Liver (tissue), 9 donors: ENCODE data around the gene FOXF2. TPM values are rescaled to one million over a fixed set of nuclear protein-coding genes. Genes with fewer than 3 reads are reported as not detected.

Experiments used
- DNase-seq: peaks from one replicate; pipeline ENCODE4 v3.0.0-alpha.2; 2017; ENCODE audit warnings: low spot score
- H3K27ac ChIP-seq, 2 donors: one replicate each; pipeline ENCODE4 v1.7.0; 2013; ENCODE audit warnings: inconsistent platforms in 2 of 2, low read length in 2 of 2, control low read depth in 1 of 2, low read depth in 1 of 2, mild to moderate bottlenecking in 1 of 2
- H3K27me3 ChIP-seq, 4 donors: one replicate each; pipeline versions ENCODE4 v1.6.1 to v1.7.0; 2013; ENCODE audit warnings: low read length in 3 of 4, inconsistent platforms in 1 of 4, mild to moderate bottlenecking in 1 of 4, moderate library complexity in 1 of 4; ENCODE audit not compliant: control insufficient read depth in 4 of 4, insufficient read depth in 4 of 4
- H3K36me3 ChIP-seq, 4 donors: one replicate each; pipeline versions ENCODE4 v1.6.1 to v1.7.0; 2013; ENCODE audit warnings: low read length in 3 of 4, mild to moderate bottlenecking in 3 of 4, low read depth in 1 of 4, moderate library complexity in 1 of 4; ENCODE audit not compliant: control insufficient read depth in 4 of 4, insufficient read depth in 3 of 4
- H3K4me1 ChIP-seq, 4 donors: one replicate each; pipeline versions ENCODE4 v1.6.1 to v1.7.0; 2013; ENCODE audit warnings: low read length in 3 of 4, mild to moderate bottlenecking in 3 of 4, moderate library complexity in 1 of 4; ENCODE audit not compliant: control insufficient read depth in 4 of 4, insufficient read depth in 4 of 4
- H3K4me3 ChIP-seq, 3 donors: one replicate each; pipeline versions ENCODE4 v1.6.1 to v1.7.0; 2013; ENCODE audit warnings: low read length in 3 of 3, control low read depth in 1 of 3, low read depth in 1 of 3, mild to moderate bottlenecking in 1 of 3
- H3K9ac ChIP-seq, 2 donors: one replicate each; pipeline ENCODE4 v1.7.0; 2013; ENCODE audit warnings: low read length in 2 of 2, mild to moderate bottlenecking in 2 of 2, moderate library complexity in 2 of 2, control low read depth in 1 of 2, low read depth in 1 of 2
- H3K9me3 ChIP-seq, 4 donors: one replicate each; pipeline versions ENCODE4 v1.6.1 to v1.7.0; 2013; ENCODE audit warnings: low read length in 3 of 4; ENCODE audit not compliant: control insufficient read depth in 4 of 4
- ATF3 ChIP-seq: IDR thresholded peaks from 2 replicates; pipeline ENCODE4 v1.6.1; 2016; ENCODE audit warnings: antibody characterized with exemption
- CTCF ChIP-seq: fragments of 150-350 bp; IDR thresholded peaks from 2 replicates; pipeline ENCODE4 v1.5.1; 2017; ENCODE audit warnings: improper control_type of control experiment, low read depth, low read length; ENCODE audit not compliant: missing input control
- EGR1 ChIP-seq, 2 donors: IDR thresholded peaks; 2 replicates each; pipeline ENCODE4 v1.6.1; 2016 to 2018; ENCODE audit warnings: antibody characterized with exemption in 2 of 2, low read depth in 2 of 2
- FOXA1 ChIP-seq: IDR thresholded peaks from 2 replicates; pipeline ENCODE4 v1.6.1; 2016; ENCODE audit warnings: antibody characterized with exemption
- FOXA2 ChIP-seq: IDR thresholded peaks from 2 replicates; pipeline ENCODE4 v1.6.1; 2016; ENCODE audit warnings: antibody characterized with exemption
- GABPA ChIP-seq, 2 donors: IDR thresholded peaks in 1 of 2; conservative IDR thresholded peaks in 1 of 2; 2 replicates each; pipeline ENCODE4 v1.6.1; 2016; ENCODE audit warnings: antibody characterized with exemption in 2 of 2, mild to moderate bottlenecking in 1 of 2, moderate library complexity in 1 of 2
- HNF4A ChIP-seq, 2 donors: conservative IDR thresholded peaks; 2 replicates each; pipeline ENCODE4 v1.6.1; 2016; ENCODE audit warnings: antibody characterized with exemption in 2 of 2, mild to moderate bottlenecking in 2 of 2
- HNF4G ChIP-seq: IDR thresholded peaks from 2 replicates; pipeline ENCODE4 v1.6.1; 2016; ENCODE audit warnings: antibody characterized with exemption
- JUND ChIP-seq, 2 donors: IDR thresholded peaks; 2 replicates each; pipeline ENCODE4 v1.6.1; 2016; ENCODE audit warnings: antibody characterized with exemption in 2 of 2
- MAX ChIP-seq: IDR thresholded peaks from 2 replicates; pipeline ENCODE4 v1.6.1; 2016; ENCODE audit warnings: antibody characterized with exemption
- NR2F2 ChIP-seq: IDR thresholded peaks from 2 replicates; pipeline ENCODE4 v1.6.1; 2016; ENCODE audit warnings: antibody characterized with exemption
- RAD21 ChIP-seq, 2 donors: IDR thresholded peaks; 2 replicates each; pipeline ENCODE4 v1.6.1; 2016; ENCODE audit warnings: antibody characterized with exemption in 2 of 2, mild to moderate bottlenecking in 2 of 2
- REST ChIP-seq: IDR thresholded peaks from 2 replicates; pipeline ENCODE4 v1.6.1; 2016; ENCODE audit warnings: antibody characterized with exemption, mild to moderate bottlenecking
- RXRA ChIP-seq, 2 donors: IDR thresholded peaks; 2 replicates each; pipeline ENCODE4 v1.6.1; 2017 to 2018; ENCODE audit warnings: antibody characterized with exemption in 2 of 2, mild to moderate bottlenecking in 1 of 2
- SP1 ChIP-seq: IDR thresholded peaks from 2 replicates; pipeline ENCODE4 v1.6.1; 2018; ENCODE audit warnings: antibody characterized with exemption, mild to moderate bottlenecking
- TAF1 ChIP-seq: conservative IDR thresholded peaks from 2 replicates; pipeline ENCODE4 v1.6.1; 2016; ENCODE audit warnings: antibody characterized with exemption, mild to moderate bottlenecking
- YY1 ChIP-seq: IDR thresholded peaks from 2 replicates; pipeline ENCODE4 v1.6.1; 2016; ENCODE audit warnings: antibody characterized with exemption, mild to moderate bottlenecking
- ZBTB33 ChIP-seq: IDR thresholded peaks from 2 replicates; pipeline ENCODE4 v1.6.1; 2016; ENCODE audit warnings: antibody characterized with exemption
- WGBS: extraction: QIAGEN DNeasy Blood & Tissue Kit; methylation state at CpG from one replicate; pipeline ENCODE4 v1.1.7; 2013; 5-methylcytosine and 5-hydroxymethylcytosine counted together
- polyA plus RNA-seq, 2 donors: library from polyadenylated mRNA; stranded (reverse) in 1 of 2; unstranded in 1 of 2; fragments of 200-250 nt in 1 of 2; fragments of >200 nt in 1 of 2; fragmentation: Nextera tagmentation in 1 of 2; extraction: Ambion mirVana in 1 of 2; gene quantifications; one replicate each; pipeline versions ENCODE4 v1.2.1 to v1.2.3, GENCODE V29; 2013 to 2015
- total RNA-seq, 2 donors: library from RNA; depleted of rRNA; stranded (reverse); fragments of >200 nt; gene quantifications; one replicate each; pipeline ENCODE4 v1.2.3, GENCODE V29; 2014
- donor health status: healthy.
- donor health status: healthy.
- donor health status: healthy.
- donor health status: healthy.
- donor health status: healthy.

The FOXF2 gene
- total and polyA plus RNA-seq, 4 donors: 0.05 TPM; not detected in 3

GRCh38 chr6:1403851-1404712 lies 14.7 kb downstream of the FOXF2 start (continued):
- TF ChIP-seq REST (no peak), MAX (no peak), HNF4A (conservative IDR thresholded peaks at IDR 0.05) (no peak), JUND (IDR thresholded peaks at IDR 0.05) (no peak), YY1 (no peak), NR2F2 (no peak), GABPA (IDR thresholded peaks at IDR 0.05 in 1 of 2, conservative IDR thresholded peaks at IDR 0.05 in 1 of 2) (no peak), ATF3 (no peak), EGR1 (IDR thresholded peaks at IDR 0.05; ENCODE audit: low read depth in 2 of 2) (no peak), RAD21 (IDR thresholded peaks at IDR 0.05) (no peak)

GRCh38 chr6:1404713-1405098 lies 15.3 kb downstream of the FOXF2 start:
- TF ChIP-seq JUND (IDR thresholded peaks at IDR 0.05) (no peak), ATF3 (no peak), FOXA2 (no peak), MAX (no peak), GABPA (IDR thresholded peaks at IDR 0.05 in 1 of 2, conservative IDR thresholded peaks at IDR 0.05 in 1 of 2) (no peak), RXRA (IDR thresholded peaks at IDR 0.05) (no peak), HNF4G (no peak), RAD21 (IDR thresholded peaks at IDR 0.05) (no peak), HNF4A (conservative IDR thresholded peaks at IDR 0.05) (no peak), NR2F2 (no peak), ZBTB33 (no peak), CTCF (no peak), REST (no peak), EGR1 (IDR thresholded peaks at IDR 0.05; ENCODE audit: low read depth in 2 of 2) (no peak), FOXA1 (no peak), SP1 (no peak), TAF1 (no peak), YY1 (no peak)
- H3K9ac ChIP-seq: no peak overlapping the region
- no peak overlapping the region for H3K27ac ChIP-seq
- no peak overlapping the region for H3K4me3 ChIP-seq
- H3K9me3 ChIP-seq: peaks cover 0 to 3% (median under 1%) of the 10 kb centered on the region in 4 donors
- 88% methylated on average over 4 of the region's 4 CpGs for WGBS
- no peak for DNase-seq
- H3K4me1 ChIP-seq: no peaks in the 10 kb centered on the region
- peaks cover 0 to under 1% (median 0%) of the 10 kb centered on the region in 4 donors for H3K27me3 ChIP-seq
- H3K36me3 ChIP-seq: no peaks in the 10 kb centered on the region
